Keratinocyte (primary cell): ENCODE data around the gene DCAF17. TPM values are rescaled to one million over a fixed set of nuclear protein-coding genes. Genes with fewer than 3 reads are reported as not detected.

ENCODE experiments used
- DNase-seq: peaks from one replicate; pipeline ENCODE4 v3.0.0-alpha.2; 2011; ENCODE audit warnings: low read depth, missing footprints, low spot score
- FAIRE-seq: peaks from 2 replicates; lab custom pipeline; 2011; peaks lifted over from hg19 to GRCh38; lab: Jason Lieb, UNC
- H2AFZ ChIP-seq: 2 replicates; pipeline ENCODE4 v1.6.0; 2012; ENCODE audit warnings: low read length, control low read depth, inconsistent platforms; ENCODE audit not compliant: control insufficient read depth
- H3K27ac ChIP-seq: 2 replicates; pipeline ENCODE4 v1.5.1; 2011; ENCODE audit warnings: low read length; ENCODE audit not compliant: control insufficient read depth, insufficient read depth
- H3K27me3 ChIP-seq: 3 replicates; pipeline ENCODE4 v1.6.0; 2011; ENCODE audit warnings: low read length; ENCODE audit not compliant: control insufficient read depth, insufficient read depth; ENCODE audit errors: extremely low read depth
- H3K36me3 ChIP-seq, 2 experiments: 2 replicates in 1 of 2; 3 replicates in 1 of 2; pipeline ENCODE4 v1.5.1; 2011; ENCODE audit warnings: low read length in 2 of 2, mild to moderate bottlenecking in 1 of 2; ENCODE audit not compliant: control insufficient read depth in 2 of 2, insufficient read depth in 2 of 2; ENCODE audit errors: extremely low read depth in 1 of 2
- H3K4me1 ChIP-seq: 3 replicates; pipeline ENCODE4 v1.5.1; 2011; ENCODE audit warnings: low read length; ENCODE audit not compliant: control insufficient read depth, insufficient read depth; ENCODE audit errors: extremely low read depth
- H3K4me2 ChIP-seq: 3 replicates; pipeline ENCODE4 v1.6.0; 2011; ENCODE audit warnings: low read depth, low read length; ENCODE audit not compliant: control insufficient read depth, insufficient read depth; ENCODE audit errors: extremely low read depth
- H3K4me3 ChIP-seq, 3 experiments: fragments of 200-600 bp in 1 of 3; sonication (generic) in 1 of 3; 2 replicates in 2 of 3; 3 replicates in 1 of 3; pipeline ENCODE4 v1.5.1; 2011 to 2016; ENCODE audit warnings: low read length in 3 of 3, mild to moderate bottlenecking in 3 of 3, control low read depth in 2 of 3, inconsistent platforms in 1 of 3, low read depth in 1 of 3, mixed read lengths in 1 of 3, mixed run types in 1 of 3, moderate library complexity in 1 of 3; ENCODE audit not compliant: control insufficient read depth in 2 of 3, insufficient read depth in 2 of 3; ENCODE audit errors: extremely low read depth in 1 of 3
- H3K79me2 ChIP-seq: 2 replicates; pipeline ENCODE4 v1.6.0; 2012; ENCODE audit warnings: low read length; ENCODE audit not compliant: control insufficient read depth, insufficient read depth
- H3K9ac ChIP-seq: 3 replicates; pipeline ENCODE4 v1.6.0; 2011; ENCODE audit warnings: low read length; ENCODE audit not compliant: control insufficient read depth, insufficient read depth; ENCODE audit errors: extremely low read depth
- H3K9me1 ChIP-seq: 3 replicates; pipeline ENCODE4 v1.6.0; 2011; ENCODE audit warnings: low read length; ENCODE audit not compliant: control insufficient read depth, insufficient read depth; ENCODE audit errors: extremely low read depth
- H3K9me3 ChIP-seq: 2 replicates; pipeline ENCODE4 v1.5.1; 2012; ENCODE audit warnings: low read depth, low read length; ENCODE audit not compliant: control insufficient read depth
- H4K20me1 ChIP-seq: 3 replicates; pipeline ENCODE4 v1.6.0; 2011; ENCODE audit warnings: low read length; ENCODE audit not compliant: control insufficient read depth, insufficient read depth; ENCODE audit errors: extremely low read depth
- EZH2 ChIP-seq: IDR thresholded peaks from one replicate; pipeline ENCODE4 v1.6.1; 2012; ENCODE audit warnings: inconsistent platforms, mild to moderate bottlenecking, low read length, moderate library complexity
- dilution Hi-C: fragments of 300-500 bp; cut with MboI; formaldehyde crosslinking; loops from one replicate; pipeline ENCODE4 v1.7.0; 2020; ENCODE audit warnings: low sequenced_read_pairs; ENCODE audit not compliant: extremely low pct_ligation_motif_present
- polyA plus RNA-seq, 5 experiments: library from polyadenylated mRNA; depleted of rRNA in 3 of 5; stranded (reverse) in 3 of 5; stranded (forward) in 1 of 5; unstranded in 1 of 5; fragments of >200 nt; gene quantifications; 1 replicate in 1 of 5; 2 replicates in 3 of 5; 3 replicates in 1 of 5; pipeline versions ENCODE4 v1.2.1 to v1.2.3, GENCODE V29; 2011 to 2012; ENCODE audit warnings: missing spikeins in 2 of 5, low read depth in 1 of 5, low replicate concordance in 1 of 5
- TF ChIP-seq, protein P1 (sequence below), 3 experiments: IDR thresholded peaks in 1 of 3; conservative IDR thresholded peaks in 1 of 3; optimal IDR thresholded peaks in 1 of 3; 2 replicates in 2 of 3; 3 replicates in 1 of 3; pipeline versions ENCODE3 to v1.5.1; 2011; ENCODE audit warnings: low read length in 3 of 3, mild to moderate bottlenecking in 3 of 3, moderate library complexity in 2 of 3, control low read depth in 1 of 3, inconsistent platforms in 1 of 3; ENCODE audit not compliant: insufficient read depth in 2 of 3; ENCODE audit errors: extremely low read depth in 1 of 3

DCAF17 gene
- polyA plus RNA-seq, 1 donor (not counting 4 experiments of a cell fraction or from before 2014, with no cell fraction given) = 22.9 TPM

DNA sequence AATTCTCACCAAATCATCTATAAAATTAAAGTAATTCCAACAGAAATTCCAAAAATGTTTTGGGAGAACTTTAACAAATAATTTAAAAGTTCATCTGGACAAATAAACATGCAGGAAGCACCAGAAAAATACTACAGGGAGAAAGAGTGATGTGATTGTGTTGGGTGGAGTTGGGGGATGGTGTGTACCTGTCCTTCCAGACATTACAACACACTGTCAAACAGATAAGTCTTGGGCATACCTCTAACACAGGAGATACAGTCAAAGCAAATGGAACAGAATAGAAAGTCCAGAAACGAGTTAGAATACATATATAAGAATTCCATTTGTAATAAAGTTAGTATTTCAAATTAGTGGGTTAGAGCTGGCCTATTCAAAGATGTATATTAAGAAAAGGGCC is 22.8 kb upstream of the DCAF17 start:
- H3K4me2 ChIP-seq = no peak overlapping the region
- DNase-seq (no peak), FAIRE-seq (peak; percentile 32)

DNA sequence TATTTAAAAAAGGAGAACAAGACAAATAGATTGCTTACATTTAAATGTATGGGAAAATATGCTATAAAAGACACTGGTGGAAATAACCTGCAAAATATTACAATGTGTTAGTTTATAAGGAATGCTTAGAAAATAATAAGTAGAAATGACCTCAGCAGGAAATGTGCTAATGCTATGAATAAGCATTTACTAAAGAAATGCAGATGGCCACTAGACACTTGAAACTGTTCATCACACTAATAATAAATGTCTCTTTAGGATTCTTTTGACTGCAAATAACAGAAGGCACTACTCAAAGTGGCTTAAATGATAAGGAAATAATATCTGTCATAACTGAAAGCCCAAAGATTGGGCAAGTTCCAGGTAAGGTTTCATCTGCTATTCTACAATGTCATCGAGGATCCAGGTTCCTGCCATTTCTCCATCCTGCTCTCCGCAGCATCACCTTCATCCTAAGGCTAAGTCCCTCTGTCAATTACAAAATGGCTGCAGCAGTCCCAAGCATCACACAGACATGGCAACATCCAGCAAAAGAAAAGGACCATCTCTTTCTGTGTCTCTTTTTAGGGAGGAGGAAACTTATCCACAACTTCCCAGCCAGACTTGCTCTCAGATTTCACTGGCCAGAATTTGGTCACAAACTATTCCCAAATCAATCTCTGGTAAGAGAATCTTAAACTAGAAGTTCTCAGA is 22.1 kb upstream of the DCAF17 start:
- DNase-seq (no peak), FAIRE-seq (no peak)
- Histone ChIP-seq H3K27ac (no peak overlapping the region), H3K4me2 (no peak overlapping the region), H3K36me3 (peaks cover 2 to 4% of the 10 kb centered on the region in 2 experiments), H3K79me2 (peaks cover 63% of the 10 kb centered on the region), H3K9ac (no peak overlapping the region), H4K20me1 (no peaks in the 10 kb centered on the region), H3K4me3 (no peak overlapping the region), H3K27me3 (no peaks in the 10 kb centered on the region), H2AFZ (no peak overlapping the region), H3K9me3 (no peaks in the 10 kb centered on the region), H3K4me1 (peaks cover 38% of the 10 kb centered on the region), H3K9me1 (no peaks in the 10 kb centered on the region)
- TF ChIP-seq, protein P1, sequence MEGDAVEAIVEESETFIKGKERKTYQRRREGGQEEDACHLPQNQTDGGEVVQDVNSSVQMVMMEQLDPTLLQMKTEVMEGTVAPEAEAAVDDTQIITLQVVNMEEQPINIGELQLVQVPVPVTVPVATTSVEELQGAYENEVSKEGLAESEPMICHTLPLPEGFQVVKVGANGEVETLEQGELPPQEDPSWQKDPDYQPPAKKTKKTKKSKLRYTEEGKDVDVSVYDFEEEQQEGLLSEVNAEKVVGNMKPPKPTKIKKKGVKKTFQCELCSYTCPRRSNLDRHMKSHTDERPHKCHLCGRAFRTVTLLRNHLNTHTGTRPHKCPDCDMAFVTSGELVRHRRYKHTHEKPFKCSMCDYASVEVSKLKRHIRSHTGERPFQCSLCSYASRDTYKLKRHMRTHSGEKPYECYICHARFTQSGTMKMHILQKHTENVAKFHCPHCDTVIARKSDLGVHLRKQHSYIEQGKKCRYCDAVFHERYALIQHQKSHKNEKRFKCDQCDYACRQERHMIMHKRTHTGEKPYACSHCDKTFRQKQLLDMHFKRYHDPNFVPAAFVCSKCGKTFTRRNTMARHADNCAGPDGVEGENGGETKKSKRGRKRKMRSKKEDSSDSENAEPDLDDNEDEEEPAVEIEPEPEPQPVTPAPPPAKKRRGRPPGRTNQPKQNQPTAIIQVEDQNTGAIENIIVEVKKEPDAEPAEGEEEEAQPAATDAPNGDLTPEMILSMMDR (optimal IDR thresholded peaks at IDR 0.05 in 1 of 3, IDR thresholded peaks at IDR 0.05 in 1 of 3, conservative IDR thresholded peaks at IDR 0.05 in 1 of 3; ENCODE audit: extremely low read depth in 1 of 3, insufficient read depth in 2 of 3, low read length in 3 of 3) = no peak
- TF ChIP-seq EZH2 = no peak
- dilution Hi-C loops = no loop called here

More for the DNA sequence above, 22.8 kb upstream of the DCAF17 start:
- TF ChIP-seq EZH2 = no peak
- TF ChIP-seq, protein P1 (optimal IDR thresholded peaks at IDR 0.05 in 1 of 3, IDR thresholded peaks at IDR 0.05 in 1 of 3, conservative IDR thresholded peaks at IDR 0.05 in 1 of 3; ENCODE audit: extremely low read depth in 1 of 3, insufficient read depth in 2 of 3, low read length in 3 of 3) = no peak
- Histone ChIP-seq H3K9me3 (no peaks in the 10 kb centered on the region), H3K9me1 (no peaks in the 10 kb centered on the region), H2AFZ (no peak overlapping the region), H3K36me3 (peaks cover 2 to 4% of the 10 kb centered on the region in 2 experiments), H3K27ac (no peak overlapping the region), H4K20me1 (no peaks in the 10 kb centered on the region), H3K4me3 (no peak overlapping the region), H3K9ac (no peak overlapping the region), H3K4me1 (peaks cover 38% of the 10 kb centered on the region), H3K79me2 (peaks cover 69% of the 10 kb centered on the region), H3K27me3 (no peaks in the 10 kb centered on the region)
- dilution Hi-C loops = no loop called here
